H9 (cell line): ENCODE data around the gene AKR7A3. TPM values are rescaled to one million over a fixed set of nuclear protein-coding genes. Genes with fewer than 3 reads are reported as not detected.

Source experiments
- DNase-seq: peaks from one replicate; pipeline ENCODE4 v3.0.0-alpha.2; 2017
- H2AFZ ChIP-seq: one replicate; pipeline ENCODE4 v1.6.1; 2013; ENCODE audit warnings: mild to moderate bottlenecking, low read length, control low read depth, moderate library complexity
- H2AK5ac ChIP-seq: 2 replicates; pipeline ENCODE4 v1.6.1; 2013; ENCODE audit warnings: low read length, control low read depth, mixed read lengths; ENCODE audit not compliant: insufficient read length
- H2BK120ac ChIP-seq: one replicate; pipeline ENCODE4 v1.6.1; 2013; ENCODE audit warnings: low read depth, mild to moderate bottlenecking, low read length, control low read depth, inconsistent platforms; ENCODE audit not compliant: poor library complexity, severe bottlenecking
- H2BK12ac ChIP-seq: 2 replicates; pipeline ENCODE4 v1.6.1; 2013; ENCODE audit warnings: low read length, control low read depth, mixed read lengths, low read depth; ENCODE audit not compliant: insufficient read length
- H2BK15ac ChIP-seq: 2 replicates; pipeline ENCODE4 v1.6.1; 2013; ENCODE audit warnings: low read depth, low read length, control low read depth
- H2BK20ac ChIP-seq: one replicate; pipeline ENCODE4 v1.6.1; 2013; ENCODE audit warnings: low read depth, mild to moderate bottlenecking, low read length, control low read depth, inconsistent platforms; ENCODE audit not compliant: poor library complexity, severe bottlenecking
- H2BK5ac ChIP-seq: 2 replicates; pipeline ENCODE4 v1.6.1; 2013; ENCODE audit warnings: low read length, control low read depth, mixed read lengths; ENCODE audit not compliant: insufficient read length
- H3K14ac ChIP-seq: 2 replicates; pipeline ENCODE4 v1.6.1; 2013; ENCODE audit warnings: low read length, control low read depth; ENCODE audit not compliant: insufficient read depth
- H3K18ac ChIP-seq: 2 replicates; pipeline ENCODE4 v1.6.1; 2013; ENCODE audit warnings: low read depth, mild to moderate bottlenecking, mixed read lengths, low read length, control low read depth; ENCODE audit not compliant: insufficient read length
- H3K23ac ChIP-seq: 2 replicates; pipeline ENCODE4 v1.6.1; 2013; ENCODE audit warnings: low read length, control low read depth, mixed read lengths, low read depth; ENCODE audit not compliant: insufficient read length
- H3K23me2 ChIP-seq: 2 replicates; pipeline ENCODE4 v1.6.1; 2013; ENCODE audit warnings: low read depth, mild to moderate bottlenecking, mixed read lengths, low read length, control low read depth; ENCODE audit not compliant: insufficient read length, poor library complexity, severe bottlenecking
- H3K27ac ChIP-seq: 2 replicates; pipeline ENCODE4 v1.5.1; 2013; ENCODE audit warnings: low read length, control low read depth, mixed read lengths, low read depth; ENCODE audit not compliant: insufficient read length
- H3K27me3 ChIP-seq: 2 replicates; pipeline ENCODE4 v1.6.1; 2013; ENCODE audit warnings: low read length, control low read depth, inconsistent platforms; ENCODE audit not compliant: insufficient read depth
- H3K4ac ChIP-seq: 2 replicates; pipeline ENCODE4 v1.6.1; 2013; ENCODE audit warnings: low read depth, mild to moderate bottlenecking, control low read depth, inconsistent platforms, low read length, moderate library complexity
- H3K4me1 ChIP-seq: 2 replicates; pipeline ENCODE4 v1.6.1; 2013; ENCODE audit warnings: low read length, control low read depth, inconsistent platforms; ENCODE audit not compliant: insufficient read depth
- H3K4me2 ChIP-seq: 2 replicates; pipeline ENCODE4 v1.6.1; 2013; ENCODE audit warnings: low read length, control low read depth, mixed read lengths; ENCODE audit not compliant: insufficient read length, insufficient read depth
- H3K56ac ChIP-seq: 2 replicates; pipeline ENCODE4 v1.6.1; 2013; ENCODE audit warnings: low read depth, mild to moderate bottlenecking, mixed read lengths, low read length, control low read depth; ENCODE audit not compliant: insufficient read length
- H3K79me1 ChIP-seq: 2 replicates; pipeline ENCODE4 v1.6.1; 2013; ENCODE audit warnings: low read depth, mild to moderate bottlenecking, moderate library complexity, low read length, control low read depth, inconsistent platforms; ENCODE audit not compliant: insufficient read depth, poor library complexity, severe bottlenecking
- H3K79me2 ChIP-seq: 2 replicates; pipeline ENCODE4 v1.6.1; 2013; ENCODE audit warnings: low read length, control low read depth, inconsistent platforms; ENCODE audit not compliant: insufficient read depth
- H3K9ac ChIP-seq: 2 replicates; pipeline ENCODE4 v1.6.1; 2013; ENCODE audit warnings: low read length, control low read depth, mixed read lengths; ENCODE audit not compliant: insufficient read length; ENCODE audit errors: extremely low read depth
- H3K9me3 ChIP-seq: one replicate; pipeline ENCODE4 v1.6.1; 2013; ENCODE audit warnings: low read depth, low read length, inconsistent platforms; ENCODE audit not compliant: control insufficient read depth
- H3T11ph ChIP-seq: one replicate; pipeline ENCODE4 v1.6.1; 2013; ENCODE audit warnings: mild to moderate bottlenecking, low read length, control low read depth, inconsistent platforms
- H4K20me1 ChIP-seq: one replicate; pipeline ENCODE4 v1.6.1; 2013; ENCODE audit not compliant: control insufficient read depth, insufficient read length, insufficient read depth
- H4K5ac ChIP-seq: 2 replicates; pipeline ENCODE4 v1.6.1; 2013; ENCODE audit warnings: low read depth, mild to moderate bottlenecking, mixed read lengths, low read length, control low read depth; ENCODE audit not compliant: insufficient read length
- H4K8ac ChIP-seq: replicated peaks from 2 replicates; pipeline ENCODE4 v1.6.1; 2013; ENCODE audit warnings: low read length, control low read depth, mixed read lengths, low read depth; ENCODE audit not compliant: insufficient read length
- H4K91ac ChIP-seq: 2 replicates; pipeline ENCODE4 v1.6.1; 2013; ENCODE audit warnings: low read depth, mild to moderate bottlenecking, moderate library complexity, mixed read lengths, low read length, control low read depth; ENCODE audit not compliant: insufficient read length
- H3K27ac Mint-ChIP-seq, 3 experiments: 2 replicates in 2 of 3; 3 replicates in 1 of 3; pipeline ENCODE4 v1.8.0; 2020 to 2021; ENCODE audit warnings: mixed read lengths in 3 of 3, mild to moderate bottlenecking in 1 of 3, moderate library complexity in 1 of 3
- H3K27me3 Mint-ChIP-seq: 2 replicates; pipeline ENCODE4 v1.8.0; 2021; ENCODE audit warnings: low read depth, mild to moderate bottlenecking, moderate library complexity, mixed read lengths
- H3K36me3 Mint-ChIP-seq, 3 experiments: 2 replicates in 2 of 3; 3 replicates in 1 of 3; pipeline ENCODE4 v1.8.0; 2020 to 2021; ENCODE audit warnings: low read depth in 3 of 3, mixed read lengths in 3 of 3; ENCODE audit not compliant: insufficient read depth in 1 of 3
- H3K4me1 Mint-ChIP-seq, 2 experiments: 2 replicates each; pipeline ENCODE4 v1.8.0; 2020; ENCODE audit warnings: mixed read lengths in 2 of 2
- H3K4me3 Mint-ChIP-seq, 2 experiments: 2 replicates in 1 of 2; 3 replicates in 1 of 2; pipeline ENCODE4 v1.8.0; 2020 to 2021; ENCODE audit warnings: mild to moderate bottlenecking in 2 of 2, mixed read lengths in 2 of 2, moderate library complexity in 1 of 2
- H3K9me3 Mint-ChIP-seq, 2 experiments: 2 replicates in 1 of 2; 3 replicates in 1 of 2; pipeline ENCODE4 v1.8.0; 2020; ENCODE audit warnings: mild to moderate bottlenecking in 2 of 2, mixed read lengths in 2 of 2, moderate library complexity in 1 of 2
- WGBS: extraction: QIAGEN DNeasy Blood & Tissue Kit; methylation state at CpG from one replicate; pipeline ENCODE4 v1.1.7; 2013; ENCODE audit warnings: missing lambda C conversion rate, low lambda C conversion rate, mixed read lengths; ENCODE audit not compliant: insufficient read length; ENCODE audit errors: extremely low coverage; 5-methylcytosine and 5-hydroxymethylcytosine counted together
- total RNA-seq: library from RNA; stranded (reverse); gene quantifications from 2 replicates; pipeline ENCODE4 v1.2.1, GENCODE V29; 2021
- TF ChIP-seq, protein P1 (sequence below): fragments of 200-600 bp; sonication (generic); conservative IDR thresholded peaks from 3 replicates; pipeline ENCODE4 v1.8.0; 2021; ENCODE audit warnings: antibody characterized with exemption, mild to moderate bottlenecking

Gene AKR7A3
- total RNA-seq, 1 experiment from 2014 or later = 0.74 TPM

DNA sequence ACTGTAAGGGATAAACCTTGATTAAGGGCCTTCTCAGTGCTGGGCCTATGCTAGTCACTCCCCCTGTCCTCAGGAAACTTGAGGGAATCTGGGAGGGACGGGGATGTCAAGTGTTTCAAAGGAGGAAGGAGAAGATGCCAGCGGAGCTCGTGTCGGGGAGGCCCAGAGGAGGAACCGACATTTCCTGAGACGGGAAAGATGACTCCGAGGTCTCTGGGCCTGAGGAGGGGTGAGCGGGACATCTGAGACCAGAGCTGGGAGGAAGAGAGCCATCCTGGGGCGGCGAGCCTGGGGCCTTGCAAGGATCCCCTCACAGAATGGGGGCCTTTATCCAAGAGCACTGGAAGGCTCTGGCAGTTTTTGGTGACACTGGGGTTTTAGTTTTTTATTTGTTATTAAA, 33.9 kb upstream of the AKR7A3 start:
- no CpG with 5 or more reads among the region's 10 CpGs for WGBS
- H2BK20ac ChIP-seq = no peak overlapping the region

More for the DNA sequence above, 33.9 kb upstream of the AKR7A3 start:
- H4K5ac ChIP-seq = no peak overlapping the region
- Mint-ChIP-seq H3K27ac (peak overlapping the region in 2 of 3 experiments; percentile 7 to 83; a peak in 3 of 7 replicates), H3K4me3 (no peak overlapping the region), H3K4me1 (no peaks in the 10 kb centered on the region), H3K27me3 (no peaks in the 10 kb centered on the region; the same call in 1 of the 2 replicates), H3K9me3 (no peaks in the 10 kb centered on the region), H3K36me3 (peaks cover 9 to 46% (median 42%) of the 10 kb centered on the region in 3 experiments; a peak in 6 of 7 replicates)
- no peak overlapping the region for H3K4me2 ChIP-seq
- no peak overlapping the region for H2AFZ ChIP-seq
- H3T11ph ChIP-seq = no peak overlapping the region
- H3K9me3 ChIP-seq = no peaks in the 10 kb centered on the region
- no peak overlapping the region for H3K56ac ChIP-seq
- H3K9ac ChIP-seq = no peak overlapping the region
- no peak overlapping the region for H4K91ac ChIP-seq
- H2AK5ac ChIP-seq = no peak overlapping the region
- TF ChIP-seq, protein P1, sequence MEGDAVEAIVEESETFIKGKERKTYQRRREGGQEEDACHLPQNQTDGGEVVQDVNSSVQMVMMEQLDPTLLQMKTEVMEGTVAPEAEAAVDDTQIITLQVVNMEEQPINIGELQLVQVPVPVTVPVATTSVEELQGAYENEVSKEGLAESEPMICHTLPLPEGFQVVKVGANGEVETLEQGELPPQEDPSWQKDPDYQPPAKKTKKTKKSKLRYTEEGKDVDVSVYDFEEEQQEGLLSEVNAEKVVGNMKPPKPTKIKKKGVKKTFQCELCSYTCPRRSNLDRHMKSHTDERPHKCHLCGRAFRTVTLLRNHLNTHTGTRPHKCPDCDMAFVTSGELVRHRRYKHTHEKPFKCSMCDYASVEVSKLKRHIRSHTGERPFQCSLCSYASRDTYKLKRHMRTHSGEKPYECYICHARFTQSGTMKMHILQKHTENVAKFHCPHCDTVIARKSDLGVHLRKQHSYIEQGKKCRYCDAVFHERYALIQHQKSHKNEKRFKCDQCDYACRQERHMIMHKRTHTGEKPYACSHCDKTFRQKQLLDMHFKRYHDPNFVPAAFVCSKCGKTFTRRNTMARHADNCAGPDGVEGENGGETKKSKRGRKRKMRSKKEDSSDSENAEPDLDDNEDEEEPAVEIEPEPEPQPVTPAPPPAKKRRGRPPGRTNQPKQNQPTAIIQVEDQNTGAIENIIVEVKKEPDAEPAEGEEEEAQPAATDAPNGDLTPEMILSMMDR = no peak
- H2BK5ac ChIP-seq = no peak overlapping the region
- H3K27me3 ChIP-seq = no peaks in the 10 kb centered on the region
- H3K14ac ChIP-seq = no peak overlapping the region
- no peaks in the 10 kb centered on the region for H3K79me1 ChIP-seq
- H3K79me2 ChIP-seq = no peaks in the 10 kb centered on the region
- no peak overlapping the region for H2BK120ac ChIP-seq
- no peak overlapping the region for H2BK15ac ChIP-seq
- H3K23me2 ChIP-seq = no peaks in the 10 kb centered on the region
- H4K8ac ChIP-seq = no peak overlapping the region
- no peak for DNase-seq
- no peak overlapping the region for H3K4ac ChIP-seq
- no peak overlapping the region for H3K27ac ChIP-seq
- no peak overlapping the region for H2BK12ac ChIP-seq
- H3K4me1 ChIP-seq = no peaks in the 10 kb centered on the region
- H3K18ac ChIP-seq = no peak overlapping the region
- H3K23ac ChIP-seq = no peak overlapping the region
- no peaks in the 10 kb centered on the region for H4K20me1 ChIP-seq
